Upper lobe of left lung (tissue), 4 donors: Measurements from ENCODE around the gene CNTNAP2.

Source experiments
- CTCF ChIP-seq, 6 experiments: fragments of 450-650 bp in 4 of 6; fragments of 200-600 bp in 2 of 6; sonication (generic) in 2 of 6; IDR thresholded peaks; one replicate each; pipeline ENCODE4 v1.5.1; 2016 to 2019; ENCODE audit warnings: antibody characterized with exemption in 6 of 6
- POLR2A ChIP-seq, 4 donors: fragments of 450-650 bp; IDR thresholded peaks; one replicate each; pipeline ENCODE4 v1.5.1; 2016 to 2017; ENCODE audit warnings: antibody characterized with exemption in 4 of 4, mild to moderate bottlenecking in 2 of 4
- POLR2AphosphoS5 ChIP-seq, 2 donors: sonication (generic); formaldehyde crosslinking; IDR thresholded peaks; one replicate each; pipeline ENCODE4 v1.5.1; 2017; ENCODE audit warnings: antibody characterized with exemption in 2 of 2

GRCh38 chr7:147916573-147916972 lies 1800.0 kb downstream of the CNTNAP2 start:
- TF ChIP-seq POLR2AphosphoS5 (IDR thresholded peaks at IDR 0.05) = no peak
- TF ChIP-seq CTCF (IDR thresholded peaks at IDR 0.05) = no peak
- TF ChIP-seq POLR2A (IDR thresholded peaks at IDR 0.05) = no peak
